Right atrium auricular region (tissue), 2 donors: ENCODE measurements around the gene LRIT1. TPM values are rescaled to one million over a fixed set of nuclear protein-coding genes. Genes with fewer than 3 reads are reported as not detected.

Source experiments
- DNase-seq: peaks from one replicate; pipeline ENCODE4 v3.0.0-alpha.2; 2019; ENCODE audit warnings: low spot score
- H3K27ac ChIP-seq, 2 donors: fragments of 200-600 bp; sonication (generic); 1 replicate in 1 of 2; 2 replicates in 1 of 2; pipeline ENCODE4 v1.5.1; 2016 to 2019
- H3K27me3 ChIP-seq, 2 donors: fragments of 200-600 bp; sonication (generic); one replicate each; pipeline versions ENCODE4 v1.5.1 to v1.6.0; 2017 to 2019
- H3K36me3 ChIP-seq: fragments of 200-600 bp; sonication (generic); one replicate; pipeline ENCODE4 v1.5.1; 2016
- H3K4me1 ChIP-seq, 2 donors: fragments of 200-600 bp; sonication (generic); one replicate each; pipeline versions ENCODE4 v1.5.1 to v1.6.0; 2017 to 2019
- H3K4me3 ChIP-seq, 2 donors: fragments of 200-600 bp; sonication (generic); 1 replicate in 1 of 2; 2 replicates in 1 of 2; pipeline ENCODE4 v1.5.1; 2017 to 2019; ENCODE audit warnings: mild to moderate bottlenecking in 1 of 2, moderate library complexity in 1 of 2
- H3K9me3 ChIP-seq, 2 donors: fragments of 200-600 bp; sonication (generic); one replicate each; pipeline ENCODE4 v1.5.1; 2019
- total RNA-seq, 2 donors: library from RNA; depleted of rRNA; stranded (reverse); fragments of >200 nt; gene quantifications; one replicate each; pipeline ENCODE4 v1.1.0, GENCODE V29; 2016
- TF ChIP-seq, protein P1 (sequence below), 2 donors: fragments of 200-600 bp; sonication (generic); IDR thresholded peaks; one replicate each; pipeline ENCODE4 v1.5.1; 2019; ENCODE audit warnings: antibody characterized with exemption in 2 of 2

Gene LRIT1
- total RNA-seq, 2 donors from 2014 or later, result not detected

DNA sequence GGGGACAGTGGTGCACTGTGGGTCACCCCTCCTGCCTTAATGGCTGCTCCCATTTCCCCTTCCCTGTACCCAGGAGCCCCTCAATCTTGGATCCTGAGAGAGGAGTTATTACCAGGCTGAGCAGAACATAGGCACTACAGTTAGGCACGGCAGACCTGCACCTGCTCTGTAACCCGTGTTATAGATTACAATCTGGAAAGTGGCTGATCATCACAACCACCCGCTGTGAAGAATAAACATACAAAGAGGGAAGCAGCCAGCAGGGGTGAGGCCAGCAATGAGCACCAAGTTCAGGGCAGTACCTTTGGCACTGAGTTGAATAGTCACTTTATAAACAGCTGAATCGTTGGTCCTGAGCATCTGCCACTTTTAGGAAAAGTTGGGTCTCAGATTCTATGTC, 45.3 kb downstream of the LRIT1 start:
- no peaks in the 10 kb centered on the region for H3K27me3 ChIP-seq
- no peak for DNase-seq
- TF ChIP-seq, protein P1, sequence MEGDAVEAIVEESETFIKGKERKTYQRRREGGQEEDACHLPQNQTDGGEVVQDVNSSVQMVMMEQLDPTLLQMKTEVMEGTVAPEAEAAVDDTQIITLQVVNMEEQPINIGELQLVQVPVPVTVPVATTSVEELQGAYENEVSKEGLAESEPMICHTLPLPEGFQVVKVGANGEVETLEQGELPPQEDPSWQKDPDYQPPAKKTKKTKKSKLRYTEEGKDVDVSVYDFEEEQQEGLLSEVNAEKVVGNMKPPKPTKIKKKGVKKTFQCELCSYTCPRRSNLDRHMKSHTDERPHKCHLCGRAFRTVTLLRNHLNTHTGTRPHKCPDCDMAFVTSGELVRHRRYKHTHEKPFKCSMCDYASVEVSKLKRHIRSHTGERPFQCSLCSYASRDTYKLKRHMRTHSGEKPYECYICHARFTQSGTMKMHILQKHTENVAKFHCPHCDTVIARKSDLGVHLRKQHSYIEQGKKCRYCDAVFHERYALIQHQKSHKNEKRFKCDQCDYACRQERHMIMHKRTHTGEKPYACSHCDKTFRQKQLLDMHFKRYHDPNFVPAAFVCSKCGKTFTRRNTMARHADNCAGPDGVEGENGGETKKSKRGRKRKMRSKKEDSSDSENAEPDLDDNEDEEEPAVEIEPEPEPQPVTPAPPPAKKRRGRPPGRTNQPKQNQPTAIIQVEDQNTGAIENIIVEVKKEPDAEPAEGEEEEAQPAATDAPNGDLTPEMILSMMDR (IDR thresholded peaks at IDR 0.05), result no peak

DNA sequence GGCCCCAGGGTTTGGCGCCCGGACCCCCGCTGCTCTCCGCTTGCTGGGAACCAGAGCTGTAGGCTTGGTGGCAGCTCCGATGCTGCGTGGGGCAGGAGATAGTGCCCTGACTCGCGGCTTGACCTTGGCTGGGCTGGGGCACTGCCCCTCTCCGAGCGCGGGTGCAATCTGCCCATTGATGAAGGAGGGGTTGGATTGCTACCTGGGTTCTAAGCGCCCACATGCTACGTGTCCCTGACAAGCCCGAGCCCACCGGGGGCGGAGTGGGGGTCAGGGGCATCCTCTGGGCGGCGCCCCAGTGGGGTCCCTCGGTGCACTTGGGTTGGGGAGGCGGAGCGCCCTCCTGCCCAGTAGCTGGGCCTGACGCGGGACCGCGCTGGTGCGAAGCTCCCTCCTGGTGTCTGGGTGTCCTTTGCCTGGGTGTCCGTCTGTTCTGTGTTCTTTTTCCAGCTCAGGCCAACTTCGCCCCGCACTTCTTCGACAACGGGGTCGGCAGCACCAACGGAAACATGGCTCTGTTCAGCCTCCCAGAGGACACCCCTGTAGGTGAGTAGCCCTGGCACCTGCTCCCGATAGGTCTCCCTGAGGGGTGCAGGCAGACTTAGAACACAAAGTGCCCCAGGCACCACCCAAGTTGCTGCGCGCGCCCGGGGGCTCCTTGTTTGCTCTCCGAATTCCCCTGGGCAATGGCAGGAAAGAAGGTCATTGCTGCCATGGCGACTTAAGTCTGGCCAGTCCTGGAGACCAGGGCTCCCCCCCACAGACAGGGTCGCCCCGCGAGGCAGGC, 46.1 kb downstream of the LRIT1 start:
- peak overlapping the region; percentile 13 to 56 for H3K4me3 ChIP-seq
- H3K36me3 ChIP-seq, result no peaks in the 10 kb centered on the region
- H3K9me3 ChIP-seq, result no peaks in the 10 kb centered on the region
- peaks cover 0 to 16% of the 10 kb centered on the region in 2 donors for H3K4me1 ChIP-seq
- TF ChIP-seq, protein P1 (IDR thresholded peaks at IDR 0.05), result no peak
- no peaks in the 10 kb centered on the region for H3K27me3 ChIP-seq
- H3K27ac ChIP-seq, result no peak overlapping the region
- no peak for DNase-seq

More for the DNA sequence above, 45.3 kb downstream of the LRIT1 start:
- Histone ChIP-seq H3K27ac (no peak overlapping the region), H3K9me3 (no peaks in the 10 kb centered on the region), H3K36me3 (no peaks in the 10 kb centered on the region), H3K4me1 (peaks cover 0 to 16% of the 10 kb centered on the region in 2 donors), H3K4me3 (no peak overlapping the region)

DNA sequence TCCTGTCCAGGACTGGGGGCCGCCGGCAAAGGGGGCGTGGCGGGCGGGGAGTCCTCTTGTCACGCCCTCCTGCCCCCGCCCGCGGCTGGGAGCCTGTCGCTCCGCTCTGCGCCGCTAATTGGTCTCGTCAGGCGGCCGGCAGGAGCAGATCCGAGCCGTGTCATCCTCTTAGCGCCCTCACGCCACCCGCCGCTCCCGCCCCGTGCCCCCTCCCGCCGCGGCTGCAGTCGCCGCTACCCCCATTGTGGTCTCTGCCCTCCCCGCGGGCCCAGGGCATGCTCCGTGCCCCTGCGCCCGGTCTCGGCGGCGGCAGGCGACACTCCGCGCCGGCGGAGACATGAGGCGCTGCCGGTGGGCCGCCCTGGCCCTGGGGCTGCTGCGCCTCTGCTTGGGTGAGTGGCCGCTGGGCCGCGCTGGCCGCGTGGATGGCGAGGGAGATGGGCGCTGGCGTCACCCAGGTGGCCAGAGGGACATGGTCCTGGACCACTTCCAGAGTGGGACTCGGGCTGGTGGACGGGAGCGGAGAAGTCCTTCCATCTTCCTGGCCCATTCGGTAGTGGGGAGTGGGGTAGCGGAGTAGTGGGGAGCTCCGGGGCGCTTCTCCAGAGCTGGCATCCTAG, 46.8 kb downstream of the LRIT1 start, which contains the start of gene CDHR1:
Gene CDHR1 (plus strand): TSS at position 114 of the 620 bp plus-strand sequence. CDS start 224 bp downstream, at position 338.
- no peaks in the 10 kb centered on the region for H3K36me3 ChIP-seq

DNA sequence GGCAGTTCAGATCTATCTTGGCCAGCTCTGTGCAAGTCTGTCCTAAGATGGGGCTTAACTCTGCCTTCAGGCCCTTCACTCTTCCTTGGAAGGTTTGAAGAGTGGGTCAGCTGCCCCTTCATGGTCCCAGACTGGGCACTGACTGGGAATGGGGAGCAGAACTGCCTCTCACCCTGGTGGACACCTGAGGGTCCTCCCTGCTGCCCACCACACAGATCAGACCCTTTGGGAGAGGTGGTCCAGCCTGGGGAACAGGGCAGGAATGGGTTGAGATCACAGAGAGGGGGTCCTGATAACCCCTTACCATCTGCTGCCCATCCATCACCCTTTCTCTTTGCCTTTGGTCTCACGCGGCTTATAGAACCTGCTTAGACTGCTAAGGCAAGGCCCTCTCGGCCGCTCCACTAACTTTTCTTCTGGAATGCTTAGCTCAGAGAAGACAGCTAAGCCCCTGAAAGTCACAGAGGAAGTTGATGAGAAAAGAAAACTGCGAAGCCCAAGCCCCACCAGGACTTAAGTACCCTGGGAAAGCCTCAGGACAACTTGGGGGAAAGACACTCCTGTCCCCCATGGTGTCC, 47.4 kb downstream of the LRIT1 start:
- no peaks in the 10 kb centered on the region for H3K27me3 ChIP-seq
- H3K4me1 ChIP-seq, result peaks cover 0 to 16% of the 10 kb centered on the region in 2 donors
- no peak for DNase-seq
- H3K4me3 ChIP-seq, result peak overlapping the region; percentile 13 to 56
- no peak overlapping the region for H3K27ac ChIP-seq
- TF ChIP-seq, protein P1 (IDR thresholded peaks at IDR 0.05), result no peak
- H3K36me3 ChIP-seq, result no peaks in the 10 kb centered on the region
- H3K9me3 ChIP-seq, result no peaks in the 10 kb centered on the region

More for the DNA sequence above, 46.8 kb downstream of the LRIT1 start, which contains the start of gene CDHR1:
- no peaks in the 10 kb centered on the region for H3K27me3 ChIP-seq
- peaks cover 0 to 16% of the 10 kb centered on the region in 2 donors for H3K4me1 ChIP-seq
- TF ChIP-seq, protein P1 (IDR thresholded peaks at IDR 0.05), result no peak
- H3K9me3 ChIP-seq, result no peaks in the 10 kb centered on the region
- no peak within 1 kb of the TSS for H3K27ac ChIP-seq
- no peak for DNase-seq
- H3K4me3 ChIP-seq, result peak within 1 kb of the TSS; percentile 13 to 56

DNA sequence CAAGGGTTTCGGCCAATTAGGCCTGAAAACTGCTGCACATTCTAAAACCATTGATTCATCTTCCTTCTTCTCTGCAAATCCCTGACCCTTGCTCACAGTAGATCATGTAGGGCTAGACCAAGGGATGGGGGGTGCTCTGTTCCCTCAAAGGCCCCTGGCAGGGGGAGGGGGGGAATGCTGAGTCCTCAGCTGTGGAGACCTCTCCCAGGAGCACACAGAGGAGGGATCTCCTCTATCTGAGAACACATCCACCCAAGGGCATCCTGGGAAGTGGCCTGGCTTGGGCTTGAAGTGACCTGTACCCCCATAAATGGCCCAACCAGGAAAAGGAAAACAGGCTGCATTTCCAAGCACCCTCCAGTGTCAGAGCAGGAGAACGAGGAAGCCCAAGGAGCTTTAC, 48.0 kb downstream of the LRIT1 start:
- DNase-seq, result no peak
- Histone ChIP-seq H3K9me3 (no peaks in the 10 kb centered on the region), H3K36me3 (no peaks in the 10 kb centered on the region), H3K27me3 (no peaks in the 10 kb centered on the region), H3K27ac (no peak overlapping the region), H3K4me3 (no peak overlapping the region), H3K4me1 (peaks cover 0 to 16% of the 10 kb centered on the region in 2 donors)
- TF ChIP-seq, protein P1 (IDR thresholded peaks at IDR 0.05), result no peak
